NCI-H446 treated with DMSO at 0.1 percent for 48 hours (cell line): ENCODE data around the gene UNC5C.

Experiments
- DNase-seq: peaks from one replicate; lab custom pipeline; 2025; lab: John Stamatoyannopoulos, UW

Gene UNC5C

GRCh38 chr4:95546866-95547714 is 1.7 kb downstream of the UNC5C start:
- DNase-seq: no peak

DNA sequence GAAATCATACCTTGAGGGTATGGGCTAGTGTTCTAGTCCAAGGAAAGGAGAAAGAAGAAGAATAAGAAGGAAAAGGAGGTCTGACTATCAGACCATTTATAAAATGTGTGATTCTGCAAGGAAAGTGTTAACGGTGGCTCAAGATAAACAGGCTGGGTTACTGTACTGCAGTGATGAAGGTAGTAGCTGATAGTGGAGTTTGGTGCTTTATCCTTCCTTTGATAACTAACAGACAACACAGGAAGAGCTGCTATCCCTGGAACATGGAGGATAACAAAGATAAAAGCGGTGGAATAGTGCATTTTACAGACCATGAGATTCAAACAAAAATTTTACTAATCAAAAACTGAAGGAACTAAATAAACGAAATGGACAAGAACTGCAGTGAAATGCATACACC is 2.6 kb downstream of the UNC5C start:
- no peak for DNase-seq

DNA sequence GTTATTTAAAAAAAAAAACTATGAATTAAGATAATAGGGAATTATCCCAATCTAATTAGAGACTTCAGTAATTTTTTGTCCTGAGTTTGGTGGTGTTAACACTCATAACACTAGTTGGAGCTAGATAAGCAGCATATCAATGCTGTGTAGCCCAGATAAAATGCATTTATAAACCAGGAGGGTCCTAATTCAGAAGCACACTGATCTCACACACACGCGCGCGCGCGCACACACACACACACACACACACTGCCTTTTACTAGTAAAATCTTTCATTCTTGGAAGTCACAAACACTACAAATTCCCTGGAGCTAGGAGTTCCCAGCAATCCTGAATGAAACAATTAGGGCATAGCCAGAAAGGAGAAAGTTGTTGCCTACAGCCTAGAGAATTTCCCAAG is 3.2 kb downstream of the UNC5C start:
- DNase-seq: no peak

DNA sequence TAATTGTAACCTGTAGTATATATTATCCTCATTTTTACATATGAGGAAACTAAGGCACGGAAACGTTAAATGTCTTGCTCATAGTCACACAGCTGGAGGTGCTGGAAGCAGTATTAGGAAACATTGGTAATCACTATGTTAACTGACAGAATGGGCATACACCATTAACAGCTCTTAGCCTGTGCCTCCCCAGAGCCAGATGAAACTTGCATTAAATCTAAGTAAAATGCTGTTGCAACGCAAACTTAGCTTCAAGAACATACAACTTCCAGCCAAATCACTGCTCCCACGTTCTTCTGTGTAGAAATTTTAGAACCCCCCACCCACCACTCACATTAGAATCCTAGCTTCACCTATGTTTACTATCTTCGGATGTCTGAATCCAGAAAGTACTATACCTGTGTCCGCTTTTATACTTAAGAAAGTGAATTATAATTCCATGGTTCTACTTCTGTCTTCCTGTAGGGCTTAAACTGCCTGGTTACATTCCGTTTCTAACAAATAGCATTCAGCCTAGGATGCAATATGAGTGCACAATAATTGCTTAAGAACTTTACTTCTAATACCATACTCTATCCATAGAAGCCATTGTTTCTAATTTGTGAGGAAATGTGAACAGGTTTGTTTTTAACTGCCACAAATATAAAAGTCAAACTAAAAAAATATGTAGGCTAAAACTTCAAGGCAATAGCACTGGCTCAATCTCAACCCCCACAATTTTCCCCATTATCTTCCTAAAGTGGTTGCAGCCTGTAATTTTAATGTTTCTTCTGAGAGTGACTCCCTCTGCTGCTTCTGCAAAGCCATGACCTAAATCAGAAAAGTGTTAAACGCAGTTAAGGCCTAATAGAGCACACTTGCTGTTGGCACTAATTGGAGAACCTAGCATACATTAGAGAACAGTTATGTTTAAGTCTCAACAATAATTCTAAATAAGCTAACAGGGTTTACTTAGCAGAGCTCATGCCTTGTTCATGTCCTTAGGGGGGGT is 4.4 kb downstream of the UNC5C start:
- peak; percentile 29 for DNase-seq

GRCh38 chr4:95541889-95542607 is 6.7 kb downstream of the UNC5C start:
- DNase-seq: no peak

- DNase-seq: no peak
Observed at GRCh38 chr4:95541094-95541493, 7.7 kb downstream of the UNC5C start.

DNA sequence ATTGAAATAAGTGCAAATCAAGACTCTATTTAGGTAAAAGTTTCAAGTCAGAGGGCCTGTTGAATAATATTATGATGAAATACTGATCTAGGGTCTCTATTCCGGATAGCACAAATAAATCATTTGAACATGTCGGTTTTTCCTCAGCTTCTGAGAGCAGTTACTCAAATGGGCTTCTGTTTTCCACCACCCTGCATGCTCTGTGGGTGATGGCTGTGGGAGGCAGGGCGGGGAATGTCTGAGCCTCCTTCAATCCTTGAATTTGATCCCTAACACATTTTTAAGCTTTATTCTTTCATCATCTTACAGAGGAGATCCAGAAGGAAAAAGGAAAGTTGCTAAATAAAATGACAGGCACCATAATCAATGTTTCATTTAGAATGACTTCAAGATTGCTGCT is 8.5 kb downstream of the UNC5C start:
- no peak for DNase-seq

GRCh38 chr4:95539106-95539505 is 9.7 kb downstream of the UNC5C start:
- DNase-seq: no peak

DNA sequence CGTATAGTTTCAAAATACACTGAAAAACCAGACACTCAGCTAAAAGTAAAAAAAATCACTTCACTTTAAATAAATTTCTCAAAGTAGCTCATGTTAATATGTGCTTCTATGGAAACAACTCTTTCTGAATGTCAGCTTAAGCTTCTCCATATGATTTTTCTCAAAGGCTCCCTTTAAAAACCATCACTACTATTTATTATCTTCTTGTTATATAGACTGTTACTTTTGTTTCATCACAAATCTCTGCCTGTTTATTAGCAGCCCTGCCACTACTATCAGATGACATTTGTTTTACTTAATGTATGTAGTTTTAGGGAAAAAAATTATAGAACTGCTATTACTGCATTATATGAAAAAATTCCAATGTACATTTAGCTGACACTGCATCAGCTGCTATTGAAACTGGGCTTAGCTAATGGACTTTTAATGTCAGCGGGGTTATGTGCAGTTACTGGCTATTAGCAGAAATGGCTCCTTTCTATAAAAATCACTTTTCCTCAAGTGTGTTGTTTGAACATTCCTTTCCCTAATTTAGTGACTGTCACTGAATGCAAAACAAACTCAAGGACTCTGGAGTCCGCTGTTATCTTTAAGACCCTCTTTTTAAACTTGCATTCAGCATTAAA is 10.8 kb downstream of the UNC5C start:
- DNase-seq: no peak

DNA sequence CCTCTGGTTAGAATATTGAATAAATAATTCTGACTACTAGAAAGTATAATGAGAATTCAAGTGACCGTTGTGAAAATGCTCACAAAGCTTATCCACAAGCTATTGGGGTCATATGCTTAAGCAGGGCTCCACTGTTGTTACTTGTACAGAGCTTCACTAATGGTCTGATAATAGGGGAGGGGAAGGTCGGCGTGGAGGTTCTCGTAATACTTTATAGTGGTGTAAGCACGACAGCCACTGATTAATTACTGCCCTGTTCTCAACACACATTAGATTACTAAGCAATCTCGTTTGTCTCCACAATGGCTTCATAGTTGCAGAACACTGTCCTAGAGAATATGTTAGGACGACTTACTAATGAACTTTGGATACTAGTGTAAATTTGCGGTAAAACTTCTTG is 11.6 kb downstream of the UNC5C start:
- DNase-seq: no peak

- DNase-seq: no peak
Observed at GRCh38 chr4:95536650-95537049, 12.1 kb downstream of the UNC5C start.

- no peak for DNase-seq
Observed at GRCh38 chr4:95535180-95535579, 13.6 kb downstream of the UNC5C start.

GRCh38 chr4:95534032-95534431 is 14.7 kb downstream of the UNC5C start:
- DNase-seq: no peak

- no peak for DNase-seq
Observed at GRCh38 chr4:95533254-95533653, 15.5 kb downstream of the UNC5C start.

DNA sequence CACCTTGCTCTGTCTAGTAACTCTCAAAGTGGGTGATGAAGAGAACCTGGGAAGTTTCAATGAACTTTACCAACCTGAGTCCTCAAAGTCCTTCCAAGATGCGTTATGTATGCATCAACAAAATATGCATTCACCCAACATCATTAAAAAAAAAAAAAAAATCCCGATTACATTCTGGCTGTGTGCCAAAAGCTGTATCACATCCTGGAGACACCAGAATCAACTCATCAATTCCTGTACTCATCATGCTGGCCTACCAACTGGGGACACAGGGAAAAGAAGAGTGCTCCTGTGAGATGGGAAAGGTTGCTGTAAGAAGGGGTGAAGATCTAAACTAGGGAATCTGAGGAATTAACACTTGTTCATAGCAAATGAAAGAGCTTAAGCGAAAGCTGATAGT is 16.5 kb downstream of the UNC5C start:
- DNase-seq: no peak

- DNase-seq: no peak
Observed at GRCh38 chr4:95531141-95531540, 17.6 kb downstream of the UNC5C start.

DNA sequence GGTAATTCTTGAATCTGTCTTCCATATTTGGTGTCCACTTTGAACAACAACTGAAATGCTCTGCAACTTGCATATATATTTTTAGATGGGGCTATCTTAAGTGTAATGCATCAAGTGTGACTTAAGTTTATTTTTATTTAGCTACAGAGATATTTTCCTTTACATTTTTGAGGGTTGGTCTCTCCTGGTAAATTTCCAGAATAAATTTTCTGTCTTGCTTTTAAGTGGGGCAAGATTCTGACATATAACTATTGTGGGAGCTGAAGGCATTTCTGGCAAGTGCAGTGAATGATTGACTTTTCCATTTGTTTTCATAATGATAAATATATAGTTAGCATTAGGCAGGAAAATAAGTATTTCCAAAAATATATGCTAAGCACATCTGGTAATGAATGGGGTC is 18.8 kb downstream of the UNC5C start:
- no peak for DNase-seq

DNA sequence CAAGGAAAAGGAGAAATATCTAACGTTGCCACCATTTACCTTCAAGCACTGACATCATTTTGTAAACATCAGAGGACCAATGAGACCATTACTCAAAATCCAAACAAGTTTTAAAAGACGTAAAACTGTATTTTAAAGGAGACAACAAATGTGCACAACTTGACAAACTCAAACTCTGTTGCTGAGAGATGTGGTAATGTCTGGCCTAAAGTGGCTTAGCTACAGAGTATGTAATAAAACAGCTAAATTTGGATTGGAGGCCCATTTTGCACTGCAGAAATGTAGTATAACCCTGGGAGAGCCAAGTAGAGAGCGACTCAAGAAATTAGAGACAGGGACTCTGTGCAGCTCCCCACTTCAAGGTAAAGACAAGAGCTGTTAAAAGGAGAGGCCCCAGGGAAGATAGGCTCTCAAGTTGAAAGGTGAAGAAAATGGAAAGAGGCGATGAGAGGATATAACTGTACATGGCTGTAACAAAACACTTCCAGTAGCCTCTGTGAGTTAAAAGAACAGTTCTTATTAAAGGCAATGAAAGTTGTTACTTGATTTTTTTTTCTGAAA is 20.3 kb downstream of the UNC5C start:
- no peak for DNase-seq

DNA sequence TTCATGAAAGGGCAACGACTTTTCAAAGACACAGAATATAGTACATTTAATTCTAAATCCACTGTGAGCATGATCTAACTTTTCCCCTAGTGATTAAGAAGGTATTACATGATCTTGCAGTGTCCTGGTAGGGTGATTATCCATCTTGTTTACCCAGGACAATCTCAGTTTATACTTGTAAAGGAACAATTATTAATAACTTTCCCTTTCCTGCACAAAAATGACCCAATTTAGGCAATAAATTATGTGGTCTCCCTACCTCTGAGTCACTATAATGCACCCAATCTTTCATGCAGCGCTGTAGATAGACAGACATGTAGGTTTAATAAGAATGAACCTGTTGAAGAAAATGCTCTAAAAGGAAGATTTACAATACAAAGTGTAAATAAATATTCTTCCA is 22.7 kb downstream of the UNC5C start:
- DNase-seq: no peak

GRCh38 chr4:95524729-95525128 is 24.0 kb downstream of the UNC5C start:
- DNase-seq: no peak

DNA sequence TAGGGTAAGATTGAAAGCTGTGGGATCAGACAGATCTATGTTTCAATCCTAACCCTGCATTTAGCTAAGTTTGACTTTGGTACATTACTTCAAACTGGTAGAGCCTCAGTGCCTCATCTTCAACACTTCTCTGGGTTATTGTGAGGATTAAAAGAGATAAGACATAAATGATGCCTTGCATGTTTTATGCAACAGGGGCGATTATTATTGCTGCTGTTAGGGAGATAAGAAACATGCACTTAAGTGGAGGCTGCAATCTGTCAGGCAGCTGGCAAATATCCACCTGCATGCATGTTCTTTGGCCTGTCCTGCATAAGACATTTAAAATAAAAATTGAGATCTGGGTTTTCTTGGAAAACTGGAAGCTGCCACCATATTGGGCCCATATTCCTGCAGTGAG is 24.6 kb downstream of the UNC5C start:
- DNase-seq: no peak
